ENCODE data around the gene KCNJ18.
A peak's percentile ranks its signal among the peaks of the same experiment; 100 is the strongest.
"Not testable (repeated sequence)": the region's sequence is repeated elsewhere in the genome, so short reads cannot be mapped to it uniquely, and the experiment has no call there.

KCNJ18 gene

GRCh38 chr17:21671437-21671836 is 20.9 kb upstream of the KCNJ18 start:
- DNase-seq (ENCODE audit: low read depth in 2 of 2): not testable (repeated sequence)

DNA sequence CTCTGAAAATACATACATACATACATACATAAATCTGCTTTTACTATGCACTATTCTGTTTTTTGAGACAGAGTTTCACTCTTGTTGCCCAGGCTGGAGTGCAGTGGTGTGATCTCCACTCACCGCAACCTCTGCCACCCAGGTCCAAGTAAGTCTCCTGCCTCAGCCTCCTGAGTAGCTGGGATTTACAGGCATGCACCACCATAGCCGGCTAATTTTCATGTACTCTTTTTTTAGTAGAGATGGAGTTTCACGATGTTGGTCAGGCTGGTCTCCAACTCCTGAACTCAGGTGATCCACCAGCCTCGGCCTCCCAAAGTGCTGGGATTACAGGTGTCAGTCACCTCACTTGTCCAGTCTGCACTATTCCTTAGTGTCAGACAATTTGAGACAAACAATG is 20.5 kb upstream of the KCNJ18 start:
- not testable (repeated sequence) for DNase-seq (ENCODE audit: low read depth in 2 of 2)

DNA sequence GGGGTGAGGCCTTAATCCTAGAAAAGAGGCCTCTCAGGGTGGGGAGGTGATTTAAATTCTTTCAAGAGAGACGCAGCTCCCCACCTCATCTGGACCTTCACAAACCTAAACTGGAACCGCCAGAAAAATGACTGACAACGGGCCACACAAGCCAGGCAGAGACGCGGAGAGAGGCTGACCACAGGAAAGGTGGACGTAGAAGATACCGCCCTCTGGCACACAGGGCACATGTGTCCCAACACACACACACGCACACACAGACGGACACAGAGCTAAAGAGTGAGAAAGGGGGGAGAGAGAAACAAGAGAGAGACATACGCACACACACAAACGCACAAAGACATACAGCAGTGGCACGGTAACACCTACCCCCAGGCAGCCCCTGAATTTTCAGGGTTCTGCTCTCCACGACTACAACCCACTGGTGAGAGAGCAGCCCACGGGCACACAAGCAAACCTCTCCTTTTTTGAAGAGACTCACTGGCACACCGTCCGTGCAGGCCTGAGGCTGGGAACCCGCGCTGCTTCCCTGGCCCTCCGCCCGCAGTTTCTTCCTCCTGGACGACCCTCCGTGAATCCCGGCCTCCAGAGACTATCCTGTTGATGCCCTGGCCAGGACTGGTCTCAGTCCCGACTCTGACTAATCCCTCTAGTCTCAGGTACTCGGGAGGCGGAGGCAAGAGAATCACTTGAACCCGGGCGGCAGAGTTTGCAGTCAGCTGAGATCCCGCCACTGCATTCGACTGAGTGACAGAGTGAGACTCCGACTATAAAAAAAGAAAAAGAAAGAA is 18.7 kb upstream of the KCNJ18 start:
- not testable (repeated sequence) for DNase-seq (ENCODE audit: low read depth in 2 of 2)

GRCh38 chr17:21674242-21674731 is 18.0 kb upstream of the KCNJ18 start:
- DNase-seq (ENCODE audit: low read depth in 2 of 2): no peak

- DNase-seq (ENCODE audit: low read depth in 2 of 2): not testable (repeated sequence)
These were observed 17.2 kb upstream of the KCNJ18 start for GRCh38 chr17:21674891-21675738.

- not testable (repeated sequence) for DNase-seq (ENCODE audit: low read depth in 2 of 2)
These were observed 16.6 kb upstream of the KCNJ18 start for GRCh38 chr17:21675739-21676130.

DNA sequence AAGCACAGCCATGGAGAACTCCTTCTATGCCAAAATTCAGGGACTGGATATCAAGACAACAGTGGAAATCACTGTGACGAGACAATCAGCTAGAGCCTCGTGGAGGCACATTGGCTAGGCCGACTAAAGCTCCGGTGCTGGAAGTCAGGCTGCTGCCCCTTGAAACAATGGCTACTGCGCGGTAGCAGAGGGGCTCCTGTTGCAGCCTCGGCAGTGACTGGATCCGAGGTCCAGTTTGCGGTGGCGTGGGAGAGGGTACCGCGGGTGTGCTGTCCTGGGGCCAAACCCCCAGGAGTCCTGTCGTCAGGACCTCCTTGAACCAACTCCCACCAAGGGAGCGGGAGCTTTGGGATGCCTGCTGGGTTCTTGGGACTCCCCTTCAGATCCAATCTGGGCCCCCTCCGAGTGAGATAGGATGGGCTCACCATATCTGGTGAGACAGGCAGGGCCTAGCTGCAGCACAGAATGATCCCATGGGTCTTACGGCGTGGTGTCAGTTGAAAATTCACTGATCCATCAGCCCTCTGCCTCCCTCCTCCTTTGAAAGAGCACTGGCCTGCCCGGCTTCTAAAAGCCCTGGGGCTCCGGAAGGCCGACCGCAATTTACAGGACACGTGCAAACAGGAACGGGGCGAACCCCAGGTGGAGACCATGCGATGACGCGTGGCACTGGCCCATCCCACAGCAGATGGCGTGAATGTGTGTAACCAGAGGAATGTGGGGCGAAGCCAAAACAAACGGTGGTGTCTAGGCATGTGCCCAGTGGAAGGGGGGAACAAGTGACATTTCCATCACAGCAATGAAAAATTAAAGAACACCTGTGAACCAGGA is 15.8 kb upstream of the KCNJ18 start:
- DNase-seq (ENCODE audit: low read depth in 2 of 2): no peak

GRCh38 chr17:21677126-21677910 is 15.0 kb upstream of the KCNJ18 start:
- no peak for DNase-seq (ENCODE audit: low read depth in 2 of 2)

GRCh38 chr17:21677911-21678310 is 14.4 kb upstream of the KCNJ18 start:
- DNase-seq (ENCODE audit: low read depth in 2 of 2): no peak

GRCh38 chr17:21678393-21679081 is 13.8 kb upstream of the KCNJ18 start:
- peak in 1 of 2 donors; percentile 8 for DNase-seq (ENCODE audit: low read depth in 2 of 2)

- DNase-seq (ENCODE audit: low read depth in 2 of 2): no peak
These were observed 12.8 kb upstream of the KCNJ18 start for GRCh38 chr17:21679256-21680146.

DNA sequence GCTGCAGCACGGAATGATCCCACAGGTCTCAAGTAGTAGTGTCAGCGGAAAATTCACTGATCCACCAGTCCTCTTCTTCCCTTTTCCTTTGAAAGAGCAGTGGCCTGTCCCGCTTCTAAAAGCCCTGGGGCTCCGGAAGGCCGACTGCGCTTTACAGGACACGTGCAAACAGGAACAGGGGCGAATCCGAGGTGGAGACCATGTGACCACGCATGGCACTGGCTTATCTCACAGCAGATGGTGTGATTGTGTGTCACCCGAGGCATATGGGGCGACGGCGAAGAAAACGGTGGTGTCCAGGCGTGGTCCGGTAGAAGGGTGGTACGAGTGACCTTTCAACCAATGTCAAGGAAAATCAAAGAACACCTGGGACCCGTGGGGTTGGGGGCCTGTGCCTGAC is 12.0 kb upstream of the KCNJ18 start:
- DNase-seq (ENCODE audit: low read depth in 2 of 2): no peak

- not testable (repeated sequence) for DNase-seq (ENCODE audit: low read depth in 2 of 2)
These were observed 11.4 kb upstream of the KCNJ18 start for GRCh38 chr17:21680850-21681351.

DNA sequence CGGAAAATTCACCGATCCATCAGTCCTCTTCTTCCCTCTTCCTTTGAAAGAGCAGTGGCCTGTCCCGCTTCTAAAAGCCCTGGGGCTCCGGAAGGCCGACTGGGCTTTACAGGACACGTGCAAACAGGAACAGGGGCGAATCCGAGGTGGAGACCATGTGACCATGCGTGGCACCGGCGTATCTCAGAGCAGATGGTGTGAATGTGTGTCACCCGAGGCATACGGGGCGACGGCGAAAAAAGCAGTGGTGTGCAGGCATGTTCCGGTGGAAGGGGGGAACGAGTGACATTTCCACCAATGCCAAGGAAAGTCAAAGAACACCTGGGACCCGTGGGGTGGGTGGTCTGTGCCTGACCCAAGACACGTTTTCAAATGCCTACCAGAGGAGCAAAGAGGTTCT is 10.7 kb upstream of the KCNJ18 start:
- not testable (repeated sequence) for DNase-seq (ENCODE audit: low read depth in 2 of 2)

DNA sequence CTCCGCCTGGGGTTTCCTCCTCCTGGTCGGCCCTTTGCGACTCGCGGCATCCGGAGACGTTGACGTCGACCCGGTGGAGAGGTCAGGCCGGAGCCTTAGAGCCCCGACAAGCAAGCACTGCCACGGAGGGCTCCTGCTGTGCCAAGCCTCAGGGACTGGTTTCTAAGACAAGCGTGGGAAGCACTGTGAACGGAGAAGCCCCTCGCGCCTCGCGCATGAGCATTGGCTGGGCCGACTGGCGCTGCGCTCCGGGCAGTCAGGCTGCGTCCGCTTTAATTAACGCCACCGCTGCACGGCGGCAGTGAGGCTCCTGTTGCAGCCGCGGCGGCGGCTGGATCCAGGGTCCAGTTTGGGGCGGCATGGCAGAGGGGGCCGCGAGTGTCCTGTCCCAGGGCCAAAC is 10.2 kb upstream of the KCNJ18 start:
- DNase-seq (ENCODE audit: low read depth in 2 of 2): not testable (repeated sequence)

- DNase-seq (ENCODE audit: low read depth in 2 of 2): not testable (repeated sequence)
These were observed 9.1 kb upstream of the KCNJ18 start for GRCh38 chr17:21683142-21683712.

DNA sequence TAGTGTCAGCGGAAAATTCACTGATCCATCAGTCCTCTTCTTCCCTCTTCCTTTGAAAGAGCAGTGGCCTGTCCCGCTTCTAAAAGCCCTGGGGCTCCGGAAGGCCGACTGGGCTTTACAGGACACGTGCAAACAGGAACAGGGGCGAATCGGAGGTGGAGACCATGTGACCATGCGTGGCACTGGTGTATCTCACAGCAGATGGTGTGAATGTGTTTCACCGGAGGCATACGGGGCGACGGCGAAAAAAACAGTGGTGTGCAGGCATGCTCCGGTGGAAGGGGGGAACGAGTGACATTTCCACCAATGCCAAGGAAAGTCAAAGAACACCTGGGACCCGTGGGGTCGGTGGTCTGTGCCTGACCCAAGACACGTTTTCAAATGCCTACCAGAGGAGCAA is 8.4 kb upstream of the KCNJ18 start:
- DNase-seq (ENCODE audit: low read depth in 2 of 2): not testable (repeated sequence)

- DNase-seq (ENCODE audit: low read depth in 2 of 2): not testable (repeated sequence)
These were observed 7.9 kb upstream of the KCNJ18 start for GRCh38 chr17:21684384-21684783.

Data from stimulated activated CD4-positive, alpha-beta T cell treated with anti-CD3 and anti-CD28 coated beads, Interleukin-4, amount 100 ng/mL, for 48 hours (primary cell).